NCI-H1092 (cell line): Measurements from ENCODE around the gene RGS17.
"Not testable (repeated sequence)": the region's sequence is repeated elsewhere in the genome, so short reads cannot be mapped to it uniquely, and the experiment has no call there.

Experiments used
- DNase-seq: peaks from one replicate; lab custom pipeline; 2025; lab: John Stamatoyannopoulos, UW

RGS17 gene

GRCh38 chr6:153131037-153131981 is at the start of gene RGS17:
RGS17 (minus strand) TSS chr6:153131282; CDS start chr6:153044018, 87,264 bp downstream.
- DNase-seq = peak; percentile 80

GRCh38 chr6:153172815-153173214 is 41.7 kb upstream of the RGS17 start:
- DNase-seq = no peak

GRCh38 chr6:153170511-153170910 is 39.4 kb upstream of the RGS17 start:
- DNase-seq = no peak

GRCh38 chr6:153167907-153168306 is 36.8 kb upstream of the RGS17 start:
- no peak for DNase-seq

- no peak for DNase-seq
Observed at GRCh38 chr6:153167061-153167891, 36.2 kb upstream of the RGS17 start.

- no peak for DNase-seq
Observed at GRCh38 chr6:153162646-153163045, 31.6 kb upstream of the RGS17 start.

GRCh38 chr6:153162172-153162571 is 31.1 kb upstream of the RGS17 start:
- DNase-seq = no peak

GRCh38 chr6:153160221-153160620 is 29.1 kb upstream of the RGS17 start:
- DNase-seq = no peak

GRCh38 chr6:153150752-153151440 is 19.8 kb upstream of the RGS17 start:
- DNase-seq = no peak

- no peak for DNase-seq
Observed at GRCh38 chr6:153150371-153150751, 19.3 kb upstream of the RGS17 start.

- DNase-seq = no peak
Observed at GRCh38 chr6:153149891-153150290, 18.8 kb upstream of the RGS17 start.

GRCh38 chr6:153146413-153146812 is 15.3 kb upstream of the RGS17 start:
- no peak for DNase-seq

GRCh38 chr6:153145591-153145990 is 14.5 kb upstream of the RGS17 start:
- DNase-seq = peak; percentile 75

GRCh38 chr6:153143200-153143599 is 12.1 kb upstream of the RGS17 start:
- no peak for DNase-seq

- peak; percentile 86 for DNase-seq
Observed at GRCh38 chr6:153140299-153140698, 9.2 kb upstream of the RGS17 start.

- no peak for DNase-seq
Observed at GRCh38 chr6:153138930-153139329, 7.8 kb upstream of the RGS17 start.

GRCh38 chr6:153135681-153136080 is 4.6 kb upstream of the RGS17 start:
- DNase-seq = no peak

GRCh38 chr6:153133667-153134066 is 2.6 kb upstream of the RGS17 start:
- not testable (repeated sequence) for DNase-seq

- DNase-seq = no peak
Observed at GRCh38 chr6:153130515-153131036, 506 bp downstream of the RGS17 start.

- no peak for DNase-seq
Observed at GRCh38 chr6:153129873-153130514, 1.1 kb downstream of the RGS17 start.

- DNase-seq = no peak
Observed at GRCh38 chr6:153126218-153126617, 4.9 kb downstream of the RGS17 start.
